GM21717 (cell line): ENCODE data around the gene ADGRG3.

Experiments
- ATAC-seq: cut with Tn5 transposase; IDR thresholded peaks from one replicate; pipeline ENCODE4 v1.9.1; 2021; ENCODE audit warnings: mild to moderate bottlenecking, moderate library complexity; ENCODE audit not compliant: unreplicated experiment

The ADGRG3 gene

DNA sequence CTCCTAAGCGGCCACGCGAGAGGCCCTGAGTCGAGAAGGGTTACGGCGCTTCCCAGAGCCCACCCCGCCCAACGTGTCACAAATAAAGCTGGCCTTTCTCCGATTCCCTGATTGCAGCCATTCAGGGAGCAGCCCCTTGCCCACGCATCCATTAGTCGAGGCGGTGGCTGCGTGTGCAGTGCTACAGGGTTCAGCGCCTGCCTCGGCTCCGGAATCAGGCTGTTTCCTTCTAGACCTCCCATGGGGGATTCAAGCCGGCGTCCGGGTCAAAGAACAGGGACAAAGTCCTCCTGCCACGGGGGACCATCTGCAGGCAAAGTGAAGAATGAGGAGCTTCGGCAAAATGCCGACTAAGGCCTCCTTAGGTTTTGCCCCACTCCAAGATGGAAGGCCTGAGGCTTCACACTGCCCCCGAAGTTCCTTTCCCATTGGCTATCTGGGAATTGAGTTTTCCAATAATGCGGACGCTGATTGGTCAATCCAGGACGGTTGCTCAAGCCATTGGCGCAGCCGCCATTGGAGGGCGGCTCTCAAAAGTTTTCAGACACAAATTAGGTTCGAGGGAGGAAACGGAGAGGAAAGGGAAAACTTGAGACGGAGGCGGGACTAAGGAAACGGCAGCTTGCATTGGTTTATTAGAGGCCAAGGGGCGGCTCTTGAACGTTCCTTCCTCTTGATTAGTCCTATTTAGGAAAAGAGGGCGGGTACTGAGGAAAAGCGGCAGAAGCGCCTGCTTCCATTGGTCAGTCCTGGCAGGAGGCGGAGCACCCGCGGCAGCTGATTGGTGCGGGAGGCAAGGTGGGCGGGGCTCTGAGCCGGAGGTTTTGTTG is 67.0 kb downstream of the ADGRG3 start:
- peak; percentile 86 for ATAC-seq

- no peak for ATAC-seq
Measured at GRCh38 chr16:57735755-57736418, 67.8 kb downstream of the ADGRG3 start, which contains the start of gene KATNB1. KATNB1 (plus strand) TSS chr16:57735770; CDS start chr16:57737244, 1,474 bp downstream.

DNA sequence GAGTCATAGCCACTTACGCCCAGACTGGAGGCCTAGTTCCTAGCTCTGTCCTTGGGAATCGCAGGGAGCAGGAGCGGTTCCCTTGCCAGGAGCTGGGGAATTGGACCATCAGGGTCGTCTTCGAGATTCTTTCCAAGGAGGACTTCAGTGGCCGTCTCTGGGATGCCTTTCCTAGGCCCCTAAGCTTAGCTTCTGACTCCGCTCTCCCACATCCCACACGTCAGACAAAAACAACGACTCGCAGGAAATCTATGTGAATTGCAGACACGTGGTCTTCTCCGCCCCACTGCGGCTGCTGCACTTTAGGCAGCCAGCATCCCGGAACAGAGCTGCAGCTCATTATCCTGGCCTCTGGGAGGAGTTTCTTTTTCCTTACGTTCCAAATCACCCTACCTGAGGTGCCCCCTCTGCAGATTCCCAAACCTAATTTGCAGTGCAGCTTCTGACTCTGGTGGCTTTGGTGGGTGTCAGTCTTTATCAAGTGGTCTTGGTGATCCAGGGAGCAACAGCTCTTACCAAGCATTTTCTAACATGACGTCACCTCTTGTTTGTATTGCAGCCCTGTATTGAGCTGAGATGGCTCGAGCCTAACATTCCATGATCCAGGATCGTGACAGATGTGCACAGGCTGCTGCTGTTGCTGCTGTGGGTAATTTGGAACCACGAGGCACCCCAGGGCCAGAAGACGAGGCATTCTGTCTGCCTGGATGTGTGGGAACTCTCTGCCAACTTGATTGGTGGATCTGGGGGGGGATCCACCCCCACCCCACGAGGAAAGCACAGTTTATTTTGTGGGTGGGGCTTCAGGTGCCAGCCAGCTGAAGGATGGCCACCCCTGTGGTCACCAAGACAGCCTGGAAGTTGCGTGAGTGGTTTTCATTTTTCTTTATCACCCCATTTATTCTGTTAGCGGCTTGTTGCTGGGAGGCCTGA is 68.6 kb downstream of the ADGRG3 start:
- ATAC-seq = no peak

DNA sequence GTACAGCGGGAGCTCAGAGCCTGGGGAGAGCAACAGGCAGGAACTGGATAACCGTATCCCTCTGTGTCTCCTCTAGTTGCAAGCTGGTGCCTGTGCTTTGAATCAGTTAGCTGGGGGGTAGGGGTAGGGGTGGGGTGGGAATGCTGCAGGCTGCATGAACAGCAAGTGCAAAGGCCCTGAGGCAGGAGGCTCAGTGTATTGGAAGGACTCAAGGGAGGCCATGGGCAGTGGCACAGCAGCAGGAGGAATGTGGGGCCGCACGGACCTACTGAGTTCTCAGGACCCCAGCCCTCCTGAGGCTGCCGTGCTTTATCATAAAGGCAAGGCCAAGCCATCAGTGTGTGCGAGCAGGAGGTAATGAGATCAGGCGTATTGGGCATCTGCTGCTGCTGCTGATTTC is 70.7 kb downstream of the ADGRG3 start:
- no peak for ATAC-seq
